GM03348 (cell line): ENCODE data around the gene AKAP5.

Experiments
- DNase-seq: peaks from one replicate; pipeline ENCODE4 v3.0.0; 2012; ENCODE audit warnings: low spot score

Gene AKAP5, protein sequence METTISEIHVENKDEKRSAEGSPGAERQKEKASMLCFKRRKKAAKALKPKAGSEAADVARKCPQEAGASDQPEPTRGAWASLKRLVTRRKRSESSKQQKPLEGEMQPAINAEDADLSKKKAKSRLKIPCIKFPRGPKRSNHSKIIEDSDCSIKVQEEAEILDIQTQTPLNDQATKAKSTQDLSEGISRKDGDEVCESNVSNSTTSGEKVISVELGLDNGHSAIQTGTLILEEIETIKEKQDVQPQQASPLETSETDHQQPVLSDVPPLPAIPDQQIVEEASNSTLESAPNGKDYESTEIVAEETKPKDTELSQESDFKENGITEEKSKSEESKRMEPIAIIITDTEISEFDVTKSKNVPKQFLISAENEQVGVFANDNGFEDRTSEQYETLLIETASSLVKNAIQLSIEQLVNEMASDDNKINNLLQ

DNA sequence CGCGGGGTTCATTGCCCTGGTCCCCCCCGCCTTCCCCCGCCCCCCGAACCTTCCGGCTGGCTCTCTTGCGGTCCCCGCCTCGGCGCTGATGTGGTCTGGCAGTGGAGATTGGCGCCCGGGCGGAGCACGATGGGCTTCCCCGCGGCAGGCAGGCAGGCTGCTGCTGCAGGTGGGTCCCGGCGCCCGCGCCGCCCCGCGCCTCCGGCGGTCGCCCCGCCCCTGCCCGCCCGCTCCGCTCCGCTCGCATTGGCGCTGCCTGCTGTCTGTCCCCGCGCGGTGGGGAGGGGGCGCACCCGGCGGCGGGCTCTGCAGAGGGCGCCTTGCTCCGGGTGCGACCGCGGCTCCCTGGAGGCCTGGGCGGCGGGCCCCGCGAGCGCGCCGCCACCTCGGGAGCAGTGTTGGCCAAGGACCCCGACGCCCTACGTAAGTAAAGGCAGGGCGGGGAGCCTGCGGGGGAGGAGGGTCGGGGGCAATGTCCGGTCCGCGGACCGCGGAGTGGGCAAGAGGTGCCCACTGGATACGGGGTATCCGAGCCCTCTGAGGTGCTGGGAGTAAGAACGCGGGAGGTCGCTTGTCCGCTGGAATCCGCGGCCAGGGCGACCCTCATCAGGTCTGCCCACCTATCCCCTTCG, at the start of gene AKAP5:
Gene AKAP5, plus strand, starts transcription at position 309 of the 632 bp plus-strand sequence. CDS start 2,896 bp downstream, outside the sequence.
- DNase-seq = peak; percentile 86

DNA sequence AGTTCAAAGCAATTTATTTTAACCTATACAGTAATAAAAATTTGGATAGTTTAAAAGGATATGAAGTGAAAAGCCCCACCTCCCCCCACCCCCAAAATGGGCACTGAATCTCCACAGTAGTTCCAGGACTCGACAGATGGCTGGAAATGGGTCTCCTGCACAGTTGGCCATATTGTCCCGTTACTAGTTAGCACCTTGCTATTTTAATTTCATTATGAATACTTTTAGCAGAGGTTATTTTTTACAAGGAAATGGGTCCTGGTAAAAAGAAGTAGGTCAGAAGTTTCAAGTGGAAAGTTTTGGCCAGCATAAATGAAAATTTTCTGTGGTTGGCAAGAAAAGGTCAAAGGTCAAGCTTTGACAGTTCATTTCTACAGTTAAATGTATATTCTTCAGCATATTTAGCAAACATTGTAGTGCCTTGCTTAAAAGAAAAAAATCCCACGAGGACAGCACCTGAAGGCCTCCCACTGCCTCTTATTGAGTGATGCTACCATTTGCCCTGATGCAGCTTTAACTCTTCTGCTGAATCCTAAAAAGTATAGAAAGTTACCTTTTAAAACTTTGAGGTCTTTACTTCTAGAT, 48.9 kb upstream of the AKAP5 start:
- DNase-seq = no peak

DNA sequence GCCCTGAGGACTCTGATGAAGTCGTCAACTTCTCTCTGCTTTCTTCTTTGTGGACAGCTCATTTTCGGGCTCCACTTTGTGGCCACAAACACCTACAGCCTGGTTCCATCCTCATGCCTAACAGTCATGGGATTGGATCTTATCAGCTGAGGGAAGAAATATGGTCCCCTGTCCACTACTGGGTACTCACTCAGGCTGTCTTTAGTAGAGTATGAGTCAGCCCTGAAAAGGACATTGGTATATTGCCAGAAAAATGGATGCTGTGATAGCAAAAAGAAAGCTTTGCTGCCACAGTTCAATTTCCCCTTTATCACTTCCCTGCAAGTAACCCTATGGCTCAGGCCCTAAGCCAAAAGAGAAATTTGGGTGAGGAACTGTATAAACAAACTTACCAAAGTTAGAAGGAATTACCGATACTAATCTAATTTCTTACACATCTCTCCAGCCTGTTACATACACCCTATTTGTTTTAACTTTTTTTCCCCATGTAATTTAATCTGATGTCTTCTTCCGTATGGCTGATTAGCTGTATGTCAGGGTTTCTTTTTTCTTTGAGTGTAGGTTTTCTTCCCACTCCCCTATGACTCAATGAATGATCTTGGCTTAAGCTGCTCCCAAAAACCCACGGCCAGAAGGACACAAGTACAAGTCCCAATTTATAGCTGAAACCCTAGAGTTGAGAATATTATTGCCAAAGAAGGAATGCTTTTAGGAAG, 48.1 kb upstream of the AKAP5 start:
- DNase-seq = peak; percentile 15

DNA sequence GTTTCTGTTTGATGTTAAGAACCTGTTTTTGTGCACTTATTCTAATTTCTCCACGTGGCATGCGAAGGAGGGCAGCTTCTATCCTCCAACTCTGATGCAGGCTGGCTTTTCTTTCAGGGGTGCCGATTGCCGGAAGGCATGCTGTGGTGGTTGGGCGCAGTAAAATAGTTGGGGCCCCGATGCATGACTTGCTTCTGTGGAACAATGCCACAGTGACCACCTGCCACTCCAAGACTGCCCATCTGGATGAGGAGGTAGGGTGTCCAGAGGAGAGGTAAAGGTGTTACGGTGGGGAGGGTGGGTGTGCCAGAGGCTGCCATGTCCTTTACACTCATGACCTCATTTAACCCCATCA, 47.6 kb upstream of the AKAP5 start:
- DNase-seq = no peak

DNA sequence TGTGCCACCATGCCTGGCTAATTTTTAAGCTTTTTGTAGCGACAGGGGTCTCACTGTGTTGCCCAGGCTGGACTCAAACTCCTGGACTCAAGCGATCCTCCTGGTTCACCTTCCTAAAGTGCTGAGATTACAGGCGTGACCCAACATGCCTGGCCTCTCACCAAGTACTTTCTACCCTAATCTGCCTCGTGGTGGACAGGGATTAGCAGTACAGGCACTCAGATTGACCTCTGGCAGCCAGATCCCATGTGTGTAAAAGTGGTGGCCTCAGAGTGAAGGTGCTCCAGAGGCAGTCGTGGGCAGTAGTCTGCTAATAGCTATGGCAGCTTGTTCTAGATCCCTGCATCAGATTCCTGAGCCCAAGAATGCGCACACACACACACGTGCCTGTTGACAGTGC, 46.3 kb upstream of the AKAP5 start:
- DNase-seq = no peak

DNA sequence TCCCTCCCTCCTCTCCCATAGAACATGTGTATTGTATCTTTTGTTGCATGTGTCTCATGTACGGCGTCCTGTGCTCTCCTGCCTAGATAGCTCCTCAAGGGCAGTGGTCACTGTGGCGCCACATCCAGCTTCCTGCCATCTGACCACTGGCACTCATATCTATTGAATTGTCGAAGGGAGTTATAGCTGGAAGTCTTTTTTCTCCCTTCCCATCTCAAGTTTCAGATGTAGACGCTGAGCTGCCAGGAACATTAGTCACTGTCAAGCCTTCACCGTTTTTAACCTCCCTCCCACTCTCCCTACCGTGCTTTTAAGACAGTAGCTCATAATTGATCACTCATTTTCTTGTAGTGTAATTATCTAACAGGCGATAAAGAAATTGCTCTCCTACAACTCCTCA, 44.1 kb upstream of the AKAP5 start:
- peak; percentile 38 for DNase-seq

DNA sequence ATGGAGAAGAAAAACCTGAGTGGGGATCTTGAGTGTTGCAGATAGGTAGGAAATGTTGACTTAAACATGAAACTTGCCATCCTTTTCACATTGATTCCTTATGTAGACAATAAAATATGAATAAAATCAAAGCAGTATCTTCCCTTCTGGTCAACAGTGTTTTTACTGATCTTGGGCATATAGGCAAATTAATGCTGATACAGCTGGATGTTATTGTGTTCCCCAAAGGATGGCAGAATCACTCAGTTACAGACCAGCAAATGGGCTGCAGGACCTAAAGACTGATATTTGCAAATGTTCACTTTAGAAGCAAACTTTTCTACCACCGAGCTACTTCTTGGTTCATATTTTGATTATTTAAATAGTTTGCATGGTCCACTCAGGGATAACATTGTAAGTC, 43.3 kb upstream of the AKAP5 start:
- no peak for DNase-seq

DNA sequence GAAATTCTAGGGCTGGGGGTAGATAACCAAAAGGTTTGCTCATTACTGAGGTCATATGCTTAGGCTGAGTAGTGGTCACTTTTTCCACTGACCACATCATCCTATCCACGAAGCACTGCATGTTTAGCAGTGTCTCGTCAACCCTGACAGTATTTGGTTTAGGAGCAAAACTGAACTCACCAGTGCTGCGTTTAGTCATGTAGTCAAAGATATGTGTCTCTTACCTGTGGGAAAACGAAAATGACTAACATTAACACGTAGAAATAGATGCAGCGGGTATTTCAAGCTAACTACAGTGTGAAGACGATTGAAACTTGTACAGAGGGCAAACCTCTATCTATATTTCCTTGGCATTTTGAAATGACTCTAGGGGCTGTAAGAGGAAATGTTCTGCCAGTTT, 42.5 kb upstream of the AKAP5 start:
- DNase-seq = no peak

DNA sequence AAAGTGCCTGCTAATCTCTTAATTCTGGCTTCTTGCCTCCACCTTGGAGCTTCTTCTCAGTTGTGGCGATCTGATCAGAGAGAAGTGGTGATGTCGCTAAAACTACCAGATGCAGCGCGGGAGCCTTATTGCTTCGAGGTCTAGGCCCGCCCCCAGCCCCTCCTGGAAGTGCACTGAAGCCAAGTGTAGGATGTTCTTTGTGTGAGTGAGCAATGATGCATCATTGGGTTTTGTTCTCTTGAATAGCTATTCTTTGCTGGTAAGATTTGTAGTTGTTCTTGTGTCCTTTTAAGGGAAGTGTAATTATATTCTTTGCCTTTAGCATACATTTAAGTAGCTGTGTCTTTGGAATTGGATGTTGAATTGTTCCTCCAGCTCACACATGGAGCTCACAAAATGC, 41.3 kb upstream of the AKAP5 start:
- DNase-seq = no peak

DNA sequence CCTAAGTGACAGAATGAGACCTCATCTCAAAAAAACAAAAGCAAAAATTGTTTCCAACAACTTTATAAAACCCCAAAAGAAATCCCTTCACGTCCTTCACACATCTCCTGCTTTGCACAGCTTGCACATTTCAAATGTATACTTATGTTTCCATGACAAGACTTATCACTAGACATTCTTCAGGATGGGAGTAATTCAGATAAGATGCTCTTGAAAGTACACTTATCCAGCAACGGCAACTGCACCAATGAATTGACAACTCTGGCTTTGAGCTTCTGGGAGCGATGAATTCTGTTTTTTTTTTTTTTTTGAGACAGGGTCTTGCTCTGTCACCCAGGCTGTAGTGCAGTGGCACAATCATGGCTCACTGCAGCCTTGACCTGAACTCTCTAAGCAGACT, 30.8 kb upstream of the AKAP5 start:
- no peak for DNase-seq

DNA sequence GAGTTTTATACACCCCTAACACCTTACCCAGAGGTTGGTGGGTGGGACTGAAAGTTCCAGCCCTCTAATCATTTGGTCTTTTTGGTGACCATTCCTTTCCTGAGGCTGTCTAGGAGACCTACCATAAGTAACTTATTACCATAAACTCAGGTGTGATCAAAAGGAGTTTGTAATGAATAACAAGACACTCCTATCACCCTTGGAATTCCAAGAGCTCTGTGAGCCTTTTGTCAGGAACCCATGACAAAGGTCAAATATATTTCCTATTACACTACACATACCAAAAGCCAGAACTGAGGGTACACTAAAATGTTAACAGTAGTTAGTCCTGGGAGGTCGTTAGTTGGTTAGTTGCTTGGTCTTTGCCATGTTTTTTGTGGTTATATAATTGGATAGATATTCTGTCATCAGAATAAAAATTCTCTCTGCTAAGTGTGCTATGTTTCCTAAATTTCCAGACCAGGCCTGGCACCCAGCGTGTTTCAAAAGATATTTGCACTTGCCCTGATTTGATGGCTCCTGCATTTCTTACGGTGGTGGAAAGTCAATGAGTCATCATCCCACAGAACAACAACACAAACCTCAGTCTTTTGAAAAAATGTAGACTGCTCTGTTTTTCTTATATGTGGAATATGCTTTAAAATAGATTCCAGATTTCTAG, 27.0 kb upstream of the AKAP5 start:
- peak; percentile 86 for DNase-seq

DNA sequence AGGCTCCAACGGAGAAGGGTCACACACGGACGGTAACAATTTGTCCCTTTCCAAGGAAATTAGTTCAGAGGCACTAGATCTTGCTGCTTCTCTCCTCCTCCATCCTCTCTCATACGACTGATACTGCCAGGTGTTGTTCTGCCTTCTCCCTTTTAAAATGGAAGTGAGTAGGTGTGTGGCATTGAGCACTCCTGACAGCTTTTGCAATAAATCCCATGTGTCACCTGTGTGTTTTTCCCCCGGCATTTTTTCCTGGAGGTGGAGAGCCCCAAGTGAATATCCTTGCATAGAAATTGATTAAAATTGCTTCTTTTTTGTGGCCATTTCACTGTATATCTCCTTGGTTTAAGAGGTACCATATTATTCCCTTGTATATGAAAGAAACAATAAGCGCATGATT, 26.2 kb upstream of the AKAP5 start:
- DNase-seq = no peak

DNA sequence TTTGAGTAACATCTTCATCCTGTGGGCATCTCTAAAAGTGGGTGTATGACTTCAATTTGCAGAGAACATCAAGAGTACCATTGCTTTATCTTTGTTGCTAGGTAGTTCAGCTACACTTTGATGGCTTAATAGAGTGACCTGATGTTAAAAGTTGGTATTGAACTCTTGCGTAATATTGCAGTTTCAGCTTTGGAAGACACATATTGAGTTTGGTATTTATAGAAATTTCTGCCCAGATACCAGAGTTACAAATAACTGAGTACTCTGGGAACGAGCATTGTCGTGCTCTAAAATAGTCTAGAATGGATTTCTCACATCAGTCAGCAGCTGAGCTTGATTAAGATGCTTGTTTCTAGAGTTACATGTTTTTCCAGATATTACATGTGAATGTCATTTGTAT, 24.8 kb upstream of the AKAP5 start:
- DNase-seq = peak; percentile 34

DNA sequence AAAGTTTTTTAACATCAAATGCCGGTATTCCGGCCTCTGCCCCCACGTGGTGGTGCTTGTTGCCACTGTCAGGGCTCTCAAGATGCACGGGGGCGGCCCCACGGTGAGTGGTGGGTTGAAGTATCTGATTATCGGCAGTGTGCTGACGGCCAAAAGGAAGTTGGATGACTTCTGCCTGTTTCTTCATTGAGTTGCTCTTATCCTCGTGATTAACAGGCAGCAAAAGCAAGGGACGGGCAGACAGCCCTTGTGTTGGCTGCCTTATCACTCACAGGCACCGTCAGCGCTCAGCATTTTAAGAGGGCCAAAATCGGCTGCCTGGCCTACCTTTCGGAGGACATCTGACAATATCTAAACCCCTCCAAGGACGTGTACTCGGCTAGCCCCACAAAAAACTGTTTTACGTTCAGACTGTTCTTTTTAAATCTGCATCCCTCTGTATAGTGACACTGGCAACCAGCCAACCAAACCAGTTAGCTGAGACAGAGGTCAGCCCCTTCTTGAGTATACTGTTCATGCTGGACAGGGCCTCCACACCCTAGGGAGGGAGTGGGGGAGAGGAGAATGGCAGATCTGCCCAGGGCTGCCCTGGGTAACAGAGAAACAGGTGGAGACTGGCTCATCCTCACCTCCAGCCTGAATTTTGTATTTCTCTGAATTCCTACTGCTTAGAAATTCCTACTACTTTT, 22.9 kb upstream of the AKAP5 start:
- no peak for DNase-seq

DNA sequence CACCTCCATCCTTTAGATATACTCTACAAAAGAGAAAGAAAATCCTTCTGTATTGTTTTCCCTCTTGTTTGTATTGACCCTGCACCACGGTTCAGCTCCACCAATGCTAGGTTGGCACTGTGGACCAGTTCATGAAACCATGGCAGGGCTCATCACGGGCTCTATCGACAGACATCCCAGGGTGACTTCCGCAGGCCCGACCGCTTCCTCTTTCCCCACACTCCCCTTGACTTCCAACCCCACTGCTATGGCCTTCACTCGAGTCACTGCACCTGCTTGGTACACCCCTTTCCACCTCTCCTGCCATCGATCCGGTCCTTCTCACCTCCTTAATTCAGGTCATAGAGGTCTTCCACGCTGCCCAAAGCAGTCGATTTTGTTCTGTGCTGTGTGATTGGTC, 21.2 kb upstream of the AKAP5 start:
- DNase-seq = no peak

DNA sequence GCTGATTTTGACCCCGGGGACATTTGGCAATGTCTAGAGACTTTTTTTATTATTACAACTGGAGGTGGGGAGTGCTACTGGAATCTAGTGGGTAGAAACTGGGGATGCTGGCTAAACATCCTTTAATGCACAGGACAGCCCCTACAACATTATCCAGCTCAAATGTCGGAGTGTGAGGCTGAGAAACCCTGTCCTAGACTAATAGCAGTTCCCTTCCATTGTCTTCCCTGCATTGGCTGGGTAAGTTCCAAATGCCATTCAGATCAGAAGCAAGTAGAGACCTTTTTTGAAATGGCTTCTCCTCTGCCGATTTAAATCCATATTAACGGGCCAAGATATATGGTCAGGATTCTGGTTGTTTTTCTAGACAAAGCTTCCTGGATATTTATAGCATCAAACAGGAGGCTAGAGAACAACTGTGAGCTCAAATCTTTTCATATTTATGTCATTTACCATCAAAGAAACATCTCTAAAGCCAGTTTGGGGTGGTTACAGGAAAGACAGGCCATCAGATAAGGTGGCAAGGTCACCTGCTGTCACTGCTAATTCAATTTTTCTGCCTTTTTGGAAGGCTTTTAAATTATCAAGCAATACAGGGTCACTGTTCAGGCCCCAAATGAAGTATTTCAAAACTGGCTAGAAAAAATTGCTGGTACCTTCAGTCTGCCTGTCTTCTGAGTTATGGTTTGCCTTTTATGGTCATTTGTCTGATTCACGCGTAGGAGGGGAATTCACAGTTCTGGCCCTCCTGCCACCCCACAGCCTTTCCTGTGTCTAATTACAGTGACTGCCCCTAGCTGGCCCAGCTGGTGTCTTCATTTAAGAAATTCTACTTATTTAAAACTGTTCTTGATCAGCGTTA, 20.1 kb upstream of the AKAP5 start:
- peak; percentile 86 for DNase-seq

DNA sequence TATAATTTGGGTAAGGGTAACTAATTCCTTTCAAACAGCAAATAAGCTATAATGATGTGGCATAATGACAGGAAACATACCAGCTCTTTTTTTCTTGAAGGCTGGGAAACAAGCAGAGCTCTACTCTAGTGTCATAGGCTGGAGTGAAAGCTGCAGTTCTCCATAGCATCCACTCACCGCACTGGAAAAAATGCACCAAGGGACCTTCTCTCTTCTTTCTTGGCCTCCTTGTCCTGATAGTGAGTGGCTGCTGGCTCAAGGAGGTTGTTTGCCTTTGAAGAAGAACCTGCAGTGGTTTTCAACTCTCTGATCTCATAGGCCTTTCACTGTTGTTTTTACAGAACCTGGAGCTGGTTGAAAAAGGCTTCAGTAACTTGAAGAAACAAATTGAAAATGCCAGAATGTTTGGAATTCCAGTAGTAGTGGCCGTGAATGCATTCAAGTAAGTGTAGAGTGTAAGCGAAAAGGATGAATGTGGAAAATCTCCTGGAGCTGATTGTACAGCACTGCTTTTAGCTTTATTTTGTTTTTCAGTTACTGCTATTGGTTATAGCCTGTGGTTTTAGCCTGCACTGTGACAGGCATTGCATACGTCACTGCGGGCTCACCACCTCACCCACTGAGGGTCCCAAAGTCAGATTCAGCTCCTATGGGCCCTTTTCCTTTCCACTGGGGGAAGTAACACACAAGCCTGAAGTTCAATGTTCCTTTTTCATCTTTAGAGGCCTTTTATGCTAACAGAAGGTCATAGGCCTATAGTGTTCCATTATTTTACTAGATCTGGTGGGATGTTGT, 17.2 kb upstream of the AKAP5 start:
- no peak for DNase-seq

DNA sequence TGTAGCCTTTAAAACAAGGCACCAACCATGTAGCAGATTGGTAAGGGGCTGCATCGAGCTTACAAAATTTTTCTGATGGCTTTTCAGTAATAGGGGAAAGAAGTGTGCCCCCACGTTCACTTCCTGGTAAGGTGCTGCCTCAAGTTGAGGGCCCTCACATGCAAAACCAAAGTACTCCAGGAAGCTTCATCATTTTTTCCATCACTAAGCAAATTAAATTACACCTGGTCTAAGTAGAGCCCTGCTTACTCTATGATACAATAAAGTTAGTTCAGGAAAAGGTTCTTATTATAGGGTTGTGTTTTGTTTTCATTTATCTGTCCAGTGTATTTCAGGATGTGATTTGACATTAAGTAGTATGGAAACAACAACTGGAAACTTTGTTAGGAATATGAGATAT, 15.0 kb upstream of the AKAP5 start:
- DNase-seq = no peak

DNA sequence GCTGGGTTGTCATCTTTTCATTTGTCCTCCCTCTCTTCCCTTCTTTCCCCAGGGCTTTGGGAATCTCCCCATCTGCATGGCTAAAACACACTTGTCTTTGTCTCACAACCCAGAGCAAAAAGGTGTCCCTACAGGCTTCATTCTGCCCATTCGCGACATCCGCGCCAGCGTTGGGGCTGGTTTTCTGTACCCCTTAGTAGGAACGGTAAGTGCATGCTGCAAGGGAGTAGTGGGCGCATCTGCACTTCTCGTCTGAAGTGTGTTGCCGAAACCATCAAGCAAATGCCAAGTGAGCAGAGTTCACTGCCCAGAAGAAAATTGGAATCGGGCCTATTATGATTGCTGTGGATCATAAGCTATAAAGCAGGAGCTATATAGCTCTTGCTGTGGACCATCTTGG, 10.6 kb upstream of the AKAP5 start:
- no peak for DNase-seq
